HepG2 (cell line): ENCODE results near the gene KIF13A. TPM values are rescaled to one million over a fixed set of nuclear protein-coding genes. Genes with fewer than 3 reads are reported as not detected.
"Not testable (repeated sequence)": the region's sequence is repeated elsewhere in the genome, so short reads cannot be mapped to it uniquely, and the experiment has no call there.

ENCODE experiments used
- ATAC-seq: fragments of 200-7000 bp; cut with Tn5 transposase; 3 replicates; pipeline ENCODE4 v1.9.1; 2020; ENCODE audit warnings: mild to moderate bottlenecking, moderate library complexity
- BruUV-seq: library from RNA; stranded (reverse); fragments of 400-500 nt; replicated peaks from 2 replicates; lab custom pipeline; 2021; lab: Mats Ljungman, UMichigan
- CTCF ChIA-PET: fragments of 300-600 bp; formaldehyde crosslinking; extraction: SDS; loops from one replicate; lab custom pipeline; 2021; ENCODE audit warnings: low total read pairs, inconsistent platforms, low intra/inter-chr PET ratio; lab: Yijun Ruan, JAX
- POLR2A ChIA-PET: fragments of 350-600 bp; sonication (Branson Sonifier 250); formaldehyde crosslinking; loops from one replicate; lab custom pipeline; 2020; ENCODE audit warnings: antibody characterized with exemption, inconsistent platforms; lab: Yijun Ruan, JAX
- DNase-seq: peaks from one replicate; pipeline ENCODE4 v3.0.0-alpha.2; 2015; ENCODE audit warnings: low spot score
- FAIRE-seq: peaks from 3 replicates; lab custom pipeline; 2011; peaks lifted over from hg19 to GRCh38; lab: Jason Lieb, UNC
- H2AFZ ChIP-seq: one replicate; pipeline ENCODE4 v1.6.1; 2011; ENCODE audit warnings: low read length, inconsistent platforms
- H3K27ac ChIP-seq: fragments of 300-600 bp; 3 replicates; pipeline ENCODE4 v1.8.0; 2011; ENCODE audit warnings: mixed run types, mild to moderate bottlenecking, mixed read lengths, low read length, inconsistent platforms; ENCODE audit not compliant: insufficient read depth; ENCODE audit errors: extremely low read length
- H3K27me3 ChIP-seq, 2 experiments: fragments of 200-600 bp in 1 of 2; 2 replicates in 1 of 2; 3 replicates in 1 of 2; pipeline versions ENCODE4 v1.6.0 to v1.8.0; 2011; ENCODE audit warnings: low read length in 2 of 2, mild to moderate bottlenecking in 2 of 2, moderate library complexity in 2 of 2, inconsistent platforms in 1 of 2; ENCODE audit not compliant: insufficient read depth in 2 of 2, control insufficient read depth in 1 of 2
- H3K36me3 ChIP-seq, 2 experiments: fragments of 200-600 bp in 1 of 2; replicated peaks in 1 of 2; 2 replicates in 1 of 2; 3 replicates in 1 of 2; pipeline versions ENCODE4 v1.5.1 to v1.8.0; 2011; ENCODE audit warnings: low read length in 2 of 2, inconsistent platforms in 1 of 2; ENCODE audit not compliant: insufficient read depth in 2 of 2, control insufficient read depth in 1 of 2
- H3K4me1 ChIP-seq: 2 replicates; pipeline ENCODE4 v1.5.1; 2012; ENCODE audit warnings: low read length, inconsistent platforms; ENCODE audit not compliant: insufficient read depth
- H3K4me2 ChIP-seq: 2 replicates; pipeline ENCODE4 v1.6.0; 2011; ENCODE audit warnings: low read depth, low read length, inconsistent platforms
- H3K4me3 ChIP-seq, 3 experiments: fragments of 200-600 bp in 1 of 3; sonication (generic), shearing (Covaris generic) in 1 of 3; replicated peaks in 1 of 3; 2 replicates each; pipeline ENCODE4 v1.5.1; 2011 to 2016; ENCODE audit warnings: low read length in 3 of 3, inconsistent platforms in 2 of 3, low read depth in 2 of 3, mild to moderate bottlenecking in 2 of 3, control low read depth in 1 of 3, mixed read lengths in 1 of 3; ENCODE audit not compliant: insufficient read depth in 1 of 3
- H3K79me2 ChIP-seq: one replicate; pipeline ENCODE4 v1.6.1; 2011; ENCODE audit warnings: low read length, inconsistent platforms; ENCODE audit not compliant: insufficient read depth
- H3K9ac ChIP-seq: 2 replicates; pipeline ENCODE4 v1.6.0; 2011; ENCODE audit warnings: mild to moderate bottlenecking, low read depth, low read length, inconsistent platforms; ENCODE audit not compliant: insufficient read depth
- H3K9me3 ChIP-seq: 2 replicates; pipeline ENCODE4 v1.5.1; 2012; ENCODE audit warnings: mild to moderate bottlenecking, low read length
- H4K20me1 ChIP-seq: 2 replicates; pipeline ENCODE4 v1.6.0; 2011; ENCODE audit warnings: inconsistent platforms, mild to moderate bottlenecking, low read length, moderate library complexity; ENCODE audit not compliant: insufficient read depth
- DRAP1 ChIP-seq: IDR thresholded peaks from 2 replicates; pipeline ENCODE4 v1.6.1; 2016; ENCODE audit warnings: missing genetic modification reagents, missing compliant biosample characterization
- HMGXB3 ChIP-seq: sonication (generic); formaldehyde crosslinking; IDR thresholded peaks from 2 replicates; pipeline ENCODE4 v1.4.0; 2020; ENCODE audit warnings: missing genetic modification reagents, borderline replicate concordance
- MED8 ChIP-seq: sonication (generic); formaldehyde crosslinking; IDR thresholded peaks from 2 replicates; pipeline ENCODE4 v1.8.1; 2023; ENCODE audit warnings: mild to moderate bottlenecking, missing genetic modification reagents; ENCODE audit not compliant: insufficient replicate concordance
- NFYB ChIP-seq: sonication (generic); formaldehyde crosslinking; IDR thresholded peaks from 2 replicates; pipeline ENCODE4 v1.4.0; 2020; ENCODE audit warnings: missing genetic modification reagents
- NFYC ChIP-seq: IDR thresholded peaks from 2 replicates; pipeline ENCODE4 v1.6.1; 2016; ENCODE audit warnings: missing genetic modification reagents, missing compliant biosample characterization
- POGZ ChIP-seq: sonication (generic); formaldehyde crosslinking; IDR thresholded peaks from 2 replicates; pipeline ENCODE4 v1.4.0; 2020; ENCODE audit warnings: mild to moderate bottlenecking, missing genetic modification reagents
- ZMYM4 ChIP-seq: sonication (generic); formaldehyde crosslinking; IDR thresholded peaks from 2 replicates; pipeline ENCODE4 v1.8.1; 2023; ENCODE audit warnings: mild to moderate bottlenecking, missing genetic modification reagents
- ZNF317 ChIP-seq: sonication (generic); formaldehyde crosslinking; IDR thresholded peaks from 2 replicates; pipeline ENCODE4 v1.5.0; 2020; ENCODE audit warnings: mild to moderate bottlenecking, missing genetic modification reagents
- ZNF605 ChIP-seq: sonication (generic); formaldehyde crosslinking; IDR thresholded peaks from 2 replicates; pipeline ENCODE4 v1.8.0; 2022; ENCODE audit warnings: mild to moderate bottlenecking, missing genetic modification reagents
- WGBS: methylation state at CpG from one replicate; pipeline ENCODE4 v1.1.6; 2017; ENCODE audit warnings: low lambda C conversion rate; 5-methylcytosine and 5-hydroxymethylcytosine counted together
- in situ Hi-C: cut with HindIII; loops from 2 replicates; pipeline ENCODE4 v1.10.0; 2017; ENCODE audit warnings: low pct_unique_long_range_greater_than_20kb; ENCODE audit not compliant: extremely low pct_ligation_motif_present
- intact Hi-C: fragments of 100-400 bp; cut with micrococcal nuclease; formaldehyde crosslinking; loops from one replicate; pipeline ENCODE4 v1.10.0; 2022; ENCODE audit not compliant: unreplicated experiment
- polyA plus RNA-seq, 8 experiments: library from polyadenylated mRNA; depleted of rRNA in 3 of 8; stranded (reverse) in 7 of 8; unstranded in 1 of 8; fragments of >200 nt; fragmentation: Illumina TruSeq in 4 of 8; extraction: Trizol in 4 of 8; gene quantifications; 2 replicates each; pipeline versions ENCODE4 v1.2.1 to v1.2.3, GENCODE V29; 2011 to 2016; ENCODE audit warnings: low read depth in 4 of 8, missing spikeins in 1 of 8, mixed read lengths in 1 of 8; ENCODE audit not compliant: insufficient read depth in 1 of 8
- total RNA-seq, 5 experiments: library from RNA; depleted of rRNA; stranded (reverse); fragments of >200 nt; fragmentation: Illumina TruSeq; extraction: Trizol; gene quantifications; 2 replicates each; pipeline ENCODE4 v1.2.3, GENCODE V29; 2016; ENCODE audit warnings: low read depth in 1 of 5

The KIF13A gene
- total and polyA plus RNA-seq, 2 of the 13 experiments (the other 11 are each of a cell fraction or from before 2014, with no cell fraction given), result 21.1 to 37.2 TPM

- BruUV-seq, FAIRE-seq, H2AFZ ChIP-seq, H3K9ac ChIP-seq, CTCF ChIA-PET, H3K79me2 ChIP-seq, H4K20me1 ChIP-seq, H3K9me3 ChIP-seq, intact Hi-C loops, H3K27me3 ChIP-seq, in situ Hi-C loops, ATAC-seq, H3K36me3 ChIP-seq: not testable (repeated sequence)
- Histone ChIP-seq H3K4me3 (peak overlapping the region in 1 of 3 experiments; percentile 63; a peak in 1 of 6 replicates), H3K27ac (peak overlapping the region; percentile 61), H3K4me2 (peak overlapping the region; percentile 93), H3K4me1 (peaks cover 35% of the 10 kb centered on the region)
- peak; percentile 64; the same call in 1 of the 2 replicates for TF ChIP-seq POGZ (CRISPR knock-in tag)
- 0 out of 2 replicates have a peak, but pooled peaks have one; percentile 12 for TF ChIP-seq ZNF605 (CRISPR knock-in tag)
- peak; percentile 78 for TF ChIP-seq HMGXB3 (CRISPR knock-in tag)
- peak; percentile 89 for TF ChIP-seq ZMYM4
- 0 out of 2 replicates have a peak, but pooled peaks have one; percentile 0 for TF ChIP-seq DRAP1 (CRISPR knock-in tag)
- TF ChIP-seq NFYC, result peak; percentile 78
- peak; percentile 54 for TF ChIP-seq MED8 (CRISPR knock-in tag)
- peak; percentile 79 for TF ChIP-seq NFYB (CRISPR knock-in tag)
- peak; percentile 47; the same call in 1 of the 2 replicates for TF ChIP-seq ZNF317 (CRISPR knock-in tag)
- peak; percentile 17 for DNase-seq
- WGBS, result 72% methylated on average over 9 of the region's 13 CpGs
- POLR2A ChIA-PET, result interaction anchor here (1.2 to 1.9 kb wide), 6 partner anchors 14 to 46 kb away, joined by 3 to 13 read pairs (median 6); partner anchors contain the start of gene NUP153
Observed at GRCh38 chr6:17744757-17745308, 242.6 kb downstream of the KIF13A start.
